IMR-90 (cell line): ENCODE measurements around the gene POMT2. TPM values are rescaled to one million over a fixed set of nuclear protein-coding genes. Genes with fewer than 3 reads are reported as not detected.

ENCODE experiments used
- ATAC-seq: fragments of 200-7000 bp; cut with Tn5 transposase; 2 replicates; pipeline ENCODE4 v1.9.1; 2020; ENCODE audit warnings: low read depth, mild to moderate bottlenecking, moderate library complexity
- BruUV-seq: library from RNA; stranded (reverse); fragments of 400-500 nt; replicated peaks from 2 replicates; lab custom pipeline; 2021; lab: Mats Ljungman, UMichigan
- CTCF ChIA-PET: fragments of 300-600 bp; formaldehyde crosslinking; extraction: SDS; loops from one replicate; lab custom pipeline; 2021; ENCODE audit warnings: antibody characterized with exemption; lab: Yijun Ruan, JAX
- POLR2A ChIA-PET: fragments of 300-600 bp; sonication (Branson Sonifier 250); formaldehyde crosslinking; loops from one replicate; lab custom pipeline; 2022; ENCODE audit warnings: antibody characterized with exemption; ENCODE audit not compliant: unreplicated experiment; lab: Charles Lee
- DNase-seq: peaks from one replicate; pipeline ENCODE4 v3.0.0; 2013
- H2AFZ ChIP-seq: replicated peaks from 2 replicates; pipeline ENCODE3; 2013; ENCODE audit warnings: low read length, mild to moderate bottlenecking; ENCODE audit not compliant: poor library complexity
- H2AK5ac ChIP-seq: 2 replicates; pipeline ENCODE4 v1.6.1; 2013; ENCODE audit warnings: low read depth, low read length, inconsistent platforms
- H2AK9ac ChIP-seq: replicated peaks from 2 replicates; pipeline ENCODE3; 2013; ENCODE audit warnings: mild to moderate bottlenecking, low read depth, low read length, moderate library complexity; ENCODE audit not compliant: poor library complexity
- H2BK120ac ChIP-seq: 2 replicates; pipeline ENCODE4 v1.6.1; 2013; ENCODE audit warnings: low read depth, low read length, inconsistent platforms
- H2BK15ac ChIP-seq: 3 replicates; pipeline ENCODE4 v1.6.1; 2013; ENCODE audit warnings: low read depth, low read length, inconsistent platforms
- H2BK20ac ChIP-seq: 2 replicates; pipeline ENCODE4 v1.6.1; 2013; ENCODE audit warnings: low read depth, mild to moderate bottlenecking, inconsistent platforms, low read length, moderate library complexity
- H2BK5ac ChIP-seq: 2 replicates; pipeline ENCODE4 v1.6.1; 2013; ENCODE audit warnings: mild to moderate bottlenecking, low read depth, low read length, inconsistent platforms; ENCODE audit not compliant: poor library complexity, severe bottlenecking
- H3K14ac ChIP-seq: replicated peaks from 2 replicates; pipeline ENCODE4 v1.6.1; 2013; ENCODE audit warnings: low read depth, low read length, inconsistent platforms
- H3K18ac ChIP-seq: 2 replicates; pipeline ENCODE4 v1.6.1; 2013; ENCODE audit warnings: low read depth, low read length, control low read depth
- H3K23ac ChIP-seq: 2 replicates; pipeline ENCODE4 v1.6.1; 2013; ENCODE audit warnings: low read depth, low read length, inconsistent platforms
- H3K27ac ChIP-seq: 2 replicates; pipeline ENCODE4 v1.5.1; 2013; ENCODE audit warnings: mild to moderate bottlenecking, control low read depth, low read length; ENCODE audit not compliant: insufficient read depth
- H3K27me3 ChIP-seq: 2 replicates; pipeline ENCODE4 v1.6.1; 2013; ENCODE audit warnings: low read length; ENCODE audit not compliant: control insufficient read depth, insufficient read depth
- H3K36me3 ChIP-seq: 2 replicates; pipeline ENCODE4 v1.6.1; 2013; ENCODE audit warnings: low read length, mixed read lengths; ENCODE audit not compliant: control insufficient read depth, insufficient read depth
- H3K4ac ChIP-seq: 2 replicates; pipeline ENCODE4 v1.6.1; 2013; ENCODE audit warnings: low read depth, low read length, inconsistent platforms
- H3K4me1 ChIP-seq: 2 replicates; pipeline ENCODE4 v1.6.1; 2013; ENCODE audit warnings: low read length, mixed read lengths; ENCODE audit not compliant: control insufficient read depth, insufficient read depth
- H3K4me2 ChIP-seq: 2 replicates; pipeline ENCODE4 v1.6.1; 2013; ENCODE audit warnings: low read depth, mild to moderate bottlenecking, control low read depth, low read length, moderate library complexity
- H3K4me3 ChIP-seq: 2 replicates; pipeline ENCODE4 v1.5.1; 2013; ENCODE audit warnings: low read depth, mild to moderate bottlenecking, control low read depth, low read length, moderate library complexity; ENCODE audit not compliant: insufficient read depth
- H3K56ac ChIP-seq: 2 replicates; pipeline ENCODE4 v1.6.1; 2013; ENCODE audit warnings: low read length, inconsistent platforms; ENCODE audit not compliant: insufficient read depth; ENCODE audit errors: extremely low read depth
- H3K79me1 ChIP-seq, 2 experiments: 2 replicates each; pipeline ENCODE4 v1.6.1; 2013; ENCODE audit warnings: low read length in 2 of 2, inconsistent platforms in 1 of 2, low read depth in 1 of 2
- H3K9ac ChIP-seq: 2 replicates; pipeline ENCODE4 v1.6.1; 2013; ENCODE audit warnings: low read depth, low read length, control low read depth
- H3K9me1 ChIP-seq: 2 replicates; pipeline ENCODE4 v1.6.1; 2013; ENCODE audit warnings: low read length, inconsistent platforms; ENCODE audit not compliant: insufficient read depth
- H3K9me3 ChIP-seq: 2 replicates; pipeline ENCODE4 v1.6.1; 2013; ENCODE audit warnings: low read length; ENCODE audit not compliant: control insufficient read depth, insufficient read depth
- H4K20me1 ChIP-seq: 2 replicates; pipeline ENCODE4 v1.6.1; 2013; ENCODE audit warnings: low read length, inconsistent platforms; ENCODE audit not compliant: insufficient read depth
- H4K5ac ChIP-seq: 2 replicates; pipeline ENCODE4 v1.6.1; 2013; ENCODE audit warnings: mild to moderate bottlenecking, low read depth, low read length, control low read depth
- H4K8ac ChIP-seq, 2 experiments: 2 replicates each; pipeline ENCODE4 v1.6.1; 2013; ENCODE audit warnings: low read depth in 2 of 2, low read length in 2 of 2, control low read depth in 1 of 2, inconsistent platforms in 1 of 2
- H4K91ac ChIP-seq: 2 replicates; pipeline ENCODE4 v1.6.1; 2013; ENCODE audit warnings: low read depth, low read length, inconsistent platforms; ENCODE audit not compliant: insufficient read depth
- BHLHE40 ChIP-seq: fragments of 150-350 bp; IDR thresholded peaks from 2 replicates; pipeline ENCODE4 v1.6.1; 2016; ENCODE audit warnings: mild to moderate bottlenecking, low read depth, low read length
- FOS ChIP-seq: fragments of 150-350 bp; IDR thresholded peaks from 2 replicates; pipeline ENCODE4 v1.6.1; 2016; ENCODE audit warnings: low read depth, low read length
- MAFK ChIP-seq: IDR thresholded peaks from 2 replicates; pipeline ENCODE4 v1.6.1; 2012; ENCODE audit warnings: low read depth, low read length, improper control_type of control experiment
- NFE2L2 ChIP-seq: fragments of 150-350 bp; IDR thresholded peaks from 2 replicates; pipeline ENCODE4 v1.6.1; 2016; ENCODE audit warnings: low read depth, mild to moderate bottlenecking, low read length
- RCOR1 ChIP-seq: IDR thresholded peaks from 2 replicates; pipeline ENCODE4 v1.6.1; 2012; ENCODE audit warnings: mild to moderate bottlenecking, low read length, improper control_type of control experiment; ENCODE audit not compliant: insufficient replicate concordance
- RFX5 ChIP-seq: IDR thresholded peaks from 2 replicates; pipeline ENCODE4 v1.8.0; 2012; ENCODE audit warnings: low read depth, mild to moderate bottlenecking, low read length, moderate library complexity
- WGBS, 2 experiments: methylation state at CpG; one replicate each; pipeline versions ENCODE4 v1.1.5 to v1.1.7; 2013; ENCODE audit warnings: missing lambda C conversion rate in 2 of 2; ENCODE audit not compliant: insufficient read length in 1 of 2; ENCODE audit errors: extremely low coverage in 2 of 2; 5-methylcytosine and 5-hydroxymethylcytosine counted together
- dilution Hi-C: fragments of 300-500 bp; cut with HindIII; formaldehyde crosslinking; loops from one replicate; pipeline ENCODE4 v1.14.3; 2018; ENCODE audit warnings: low sequenced_read_pairs; ENCODE audit not compliant: unreplicated experiment
- in situ Hi-C: fragments of 300-500 bp; cut with MboI; formaldehyde crosslinking; loops from 3 replicates; pipeline ENCODE4 v1.14.3; 2019; ENCODE audit warnings: low sequenced_read_pairs, inconsistent platforms, mixed read lengths
- intact Hi-C: fragments of 100-400 bp; cut with micrococcal nuclease; formaldehyde crosslinking; loops from 2 replicates; pipeline ENCODE4 v1.10.0; 2022
- polyA plus RNA-seq, 3 experiments: library from polyadenylated mRNA; depleted of rRNA; stranded (reverse); fragments of >200 nt; gene quantifications; 2 replicates each; pipeline ENCODE4 v1.2.3, GENCODE V29; 2012; ENCODE audit warnings: low replicate concordance in 1 of 3
- total RNA-seq: library from RNA; depleted of rRNA; stranded (reverse); fragments of >200 nt; gene quantifications from 2 replicates; pipeline ENCODE4 v1.2.3, GENCODE V29; 2012
- TF ChIP-seq, protein P1 (sequence below): fragments of 150-350 bp; IDR thresholded peaks from 2 replicates; pipeline ENCODE4 v1.6.1; 2016; ENCODE audit warnings: low read depth, mild to moderate bottlenecking, low read length, moderate library complexity, borderline replicate concordance
- TF ChIP-seq, protein P2 (sequence below): fragments of 150-350 bp; IDR thresholded peaks from 2 replicates; pipeline ENCODE4 v1.6.1; 2017; ENCODE audit warnings: mild to moderate bottlenecking, antibody characterized with exemption, low read length, low read depth

The POMT2 gene
- total and polyA plus RNA-seq, 2 of the 4 experiments (the other 2 are of a cell fraction) = 6.5 to 13.0 TPM

DNA sequence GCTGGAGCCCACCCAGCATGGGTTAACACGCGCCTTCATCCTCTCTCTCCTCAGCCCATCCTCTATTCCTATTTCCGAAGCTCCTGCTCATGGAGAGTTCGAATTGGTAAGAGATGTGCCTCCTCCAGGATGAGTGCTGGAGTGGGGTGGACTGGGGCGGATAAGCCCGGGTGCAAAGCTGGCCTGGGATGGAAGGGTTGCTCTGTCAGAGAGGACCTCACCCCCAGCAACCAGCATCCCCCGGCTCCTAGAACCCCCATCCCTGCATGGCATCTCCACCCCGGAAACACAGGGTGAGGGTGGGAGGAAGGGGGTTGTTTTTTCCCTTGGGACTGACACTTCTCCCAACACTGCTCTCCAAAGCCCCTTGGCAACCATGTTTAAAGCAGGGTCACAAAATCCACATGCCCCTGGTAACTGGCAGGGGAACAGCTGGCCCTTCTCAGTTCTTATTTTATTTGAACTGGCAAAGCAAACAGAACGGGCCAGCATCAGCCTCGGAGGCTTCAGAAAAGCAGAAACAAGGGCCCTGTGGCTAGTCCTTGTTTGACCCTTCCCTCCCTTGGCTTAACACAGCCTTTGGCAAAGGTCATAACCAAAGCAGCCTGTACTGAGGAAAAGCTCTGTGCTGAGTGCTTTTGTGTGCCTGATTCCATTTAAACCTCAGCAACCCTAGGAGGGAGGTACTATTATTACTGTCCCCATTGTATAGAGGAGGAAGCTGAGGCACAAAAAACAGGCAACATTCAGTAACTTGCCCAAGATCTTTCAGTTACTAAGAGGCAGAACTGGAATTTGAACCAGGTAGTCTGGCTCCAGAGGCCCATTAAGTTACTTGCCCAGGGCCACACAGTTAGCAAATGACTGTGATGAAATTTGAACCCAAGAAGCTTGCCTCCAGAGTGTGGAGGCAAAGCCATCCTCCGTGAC lies 4.4 kb upstream of the POMT2 start:
- Histone ChIP-seq H3K9me1 (peaks cover 9% of the 10 kb centered on the region; the same call in 1 of the 2 replicates), H4K5ac (no peak overlapping the region), H3K27ac (no peak overlapping the region), H2AFZ (no peak overlapping the region), H2BK20ac (no peak overlapping the region), H4K20me1 (no peaks in the 10 kb centered on the region; the same call in 1 of the 2 replicates), H3K14ac (no peak overlapping the region), H2BK15ac (no peak overlapping the region), H2AK9ac (no peak overlapping the region), H3K27me3 (no peaks in the 10 kb centered on the region), H3K56ac (no peak overlapping the region), H3K9ac (no peak overlapping the region), H3K9me3 (no peaks in the 10 kb centered on the region), H3K79me1 (peaks cover 9 to 19% of the 10 kb centered on the region in 2 experiments), H2AK5ac (no peak overlapping the region), H3K23ac (no peak overlapping the region), H2BK120ac (no peak overlapping the region), H3K36me3 (no peaks in the 10 kb centered on the region), H3K18ac (no peak overlapping the region), H3K4me2 (no peak overlapping the region), H4K91ac (no peak overlapping the region), H3K4me1 (peaks cover 2% of the 10 kb centered on the region; the same call in 1 of the 2 replicates), H3K4me3 (no peak overlapping the region), H2BK5ac (no peak overlapping the region), H4K8ac (no peak overlapping the region), H3K4ac (no peak overlapping the region)
- dilution Hi-C loops = no loop called here
- POLR2A ChIA-PET = no interaction called here
- BruUV-seq = no TSS peak
- intact Hi-C loops = loop anchor here (5.0 kb wide), 2 partner anchors 132 to 227 kb away; partner anchors contain the start of genes AHSA1 and VIPAS39
- no CpG with 5 or more reads among the region's 11 CpGs for WGBS, 2 experiments
- CTCF ChIA-PET = no interaction called here
- DNase-seq = no peak
- in situ Hi-C loops = loop anchor here (25.0 kb wide), 1 partner anchor 438 kb away; no protein-coding TSS in a partner anchor
- no peak for TF ChIP-seq RCOR1
- TF ChIP-seq BHLHE40 = no peak
- TF ChIP-seq, protein P1, sequence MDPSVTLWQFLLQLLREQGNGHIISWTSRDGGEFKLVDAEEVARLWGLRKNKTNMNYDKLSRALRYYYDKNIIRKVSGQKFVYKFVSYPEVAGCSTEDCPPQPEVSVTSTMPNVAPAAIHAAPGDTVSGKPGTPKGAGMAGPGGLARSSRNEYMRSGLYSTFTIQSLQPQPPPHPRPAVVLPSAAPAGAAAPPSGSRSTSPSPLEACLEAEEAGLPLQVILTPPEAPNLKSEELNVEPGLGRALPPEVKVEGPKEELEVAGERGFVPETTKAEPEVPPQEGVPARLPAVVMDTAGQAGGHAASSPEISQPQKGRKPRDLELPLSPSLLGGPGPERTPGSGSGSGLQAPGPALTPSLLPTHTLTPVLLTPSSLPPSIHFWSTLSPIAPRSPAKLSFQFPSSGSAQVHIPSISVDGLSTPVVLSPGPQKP = no peak
- no peak for TF ChIP-seq MAFK
- TF ChIP-seq FOS = no peak
- TF ChIP-seq RFX5 = no peak
- no peak for TF ChIP-seq NFE2L2
- TF ChIP-seq, protein P2, sequence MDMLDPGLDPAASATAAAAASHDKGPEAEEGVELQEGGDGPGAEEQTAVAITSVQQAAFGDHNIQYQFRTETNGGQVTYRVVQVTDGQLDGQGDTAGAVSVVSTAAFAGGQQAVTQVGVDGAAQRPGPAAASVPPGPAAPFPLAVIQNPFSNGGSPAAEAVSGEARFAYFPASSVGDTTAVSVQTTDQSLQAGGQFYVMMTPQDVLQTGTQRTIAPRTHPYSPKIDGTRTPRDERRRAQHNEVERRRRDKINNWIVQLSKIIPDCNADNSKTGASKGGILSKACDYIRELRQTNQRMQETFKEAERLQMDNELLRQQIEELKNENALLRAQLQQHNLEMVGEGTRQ = no peak
- no peak for ATAC-seq
